Adrenal gland (tissue), 5 donors: Measurements from ENCODE around the gene MARCHF7.

ENCODE experiments used
- POLR2A ChIP-seq, 2 donors: fragments of 450-650 bp; IDR thresholded peaks; one replicate each; pipeline ENCODE4 v1.6.1; 2017; ENCODE audit warnings: antibody characterized with exemption in 2 of 2, mild to moderate bottlenecking in 2 of 2, moderate library complexity in 1 of 2
- TF ChIP-seq, protein P1 (sequence below), 6 experiments: fragments of 450-650 bp in 4 of 6; fragments of 200-600 bp in 2 of 6; sonication (generic) in 1 of 6; IDR thresholded peaks; 1 replicate in 5 of 6; 2 replicates in 1 of 6; pipeline versions ENCODE4 v1.5.1 to v1.8.0; 2016 to 2021; ENCODE audit warnings: antibody characterized with exemption in 6 of 6, mild to moderate bottlenecking in 2 of 6, moderate library complexity in 1 of 6
- donor health status: DM: no; HTN: no; CAD: no.

- TF ChIP-seq, protein P1, sequence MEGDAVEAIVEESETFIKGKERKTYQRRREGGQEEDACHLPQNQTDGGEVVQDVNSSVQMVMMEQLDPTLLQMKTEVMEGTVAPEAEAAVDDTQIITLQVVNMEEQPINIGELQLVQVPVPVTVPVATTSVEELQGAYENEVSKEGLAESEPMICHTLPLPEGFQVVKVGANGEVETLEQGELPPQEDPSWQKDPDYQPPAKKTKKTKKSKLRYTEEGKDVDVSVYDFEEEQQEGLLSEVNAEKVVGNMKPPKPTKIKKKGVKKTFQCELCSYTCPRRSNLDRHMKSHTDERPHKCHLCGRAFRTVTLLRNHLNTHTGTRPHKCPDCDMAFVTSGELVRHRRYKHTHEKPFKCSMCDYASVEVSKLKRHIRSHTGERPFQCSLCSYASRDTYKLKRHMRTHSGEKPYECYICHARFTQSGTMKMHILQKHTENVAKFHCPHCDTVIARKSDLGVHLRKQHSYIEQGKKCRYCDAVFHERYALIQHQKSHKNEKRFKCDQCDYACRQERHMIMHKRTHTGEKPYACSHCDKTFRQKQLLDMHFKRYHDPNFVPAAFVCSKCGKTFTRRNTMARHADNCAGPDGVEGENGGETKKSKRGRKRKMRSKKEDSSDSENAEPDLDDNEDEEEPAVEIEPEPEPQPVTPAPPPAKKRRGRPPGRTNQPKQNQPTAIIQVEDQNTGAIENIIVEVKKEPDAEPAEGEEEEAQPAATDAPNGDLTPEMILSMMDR (IDR thresholded peaks at IDR 0.05): no peak
- TF ChIP-seq POLR2A (IDR thresholded peaks at IDR 0.05): no peak
These were observed 32.1 kb downstream of the MARCHF7 start for GRCh38 chr2:159744363-159744762.
